ENCODE data around the gene COL6A1.

COL6A1 gene

GRCh38 chr21:46050668-46051378 is 69.3 kb downstream of the COL6A1 start:
- no peak for DNase-seq

GRCh38 chr21:46051379-46051770 is 69.8 kb downstream of the COL6A1 start:
- DNase-seq: no peak

GRCh38 chr21:46051821-46052675 is 70.5 kb downstream of the COL6A1 start:
- DNase-seq: no peak

GRCh38 chr21:46052703-46053651 is 71.4 kb downstream of the COL6A1 start:
- no peak for DNase-seq

- no peak for DNase-seq
Observed at GRCh38 chr21:46054031-46054430, 72.5 kb downstream of the COL6A1 start.

- DNase-seq: no peak
Observed at GRCh38 chr21:46054451-46054881, 72.9 kb downstream of the COL6A1 start.

All from NCI-H526 treated with DMSO at 0.1 percent for 48 hours (cell line).